GM19099 (cell line): ENCODE data around the gene NKPD1.

Experiments used
- POLR2A ChIP-seq: IDR thresholded peaks from 3 replicates; pipeline ENCODE4 v1.6.1; 2011; ENCODE audit warnings: low read depth; ENCODE audit not compliant: insufficient read length; ENCODE audit errors: extremely low read depth

Gene NKPD1

DNA sequence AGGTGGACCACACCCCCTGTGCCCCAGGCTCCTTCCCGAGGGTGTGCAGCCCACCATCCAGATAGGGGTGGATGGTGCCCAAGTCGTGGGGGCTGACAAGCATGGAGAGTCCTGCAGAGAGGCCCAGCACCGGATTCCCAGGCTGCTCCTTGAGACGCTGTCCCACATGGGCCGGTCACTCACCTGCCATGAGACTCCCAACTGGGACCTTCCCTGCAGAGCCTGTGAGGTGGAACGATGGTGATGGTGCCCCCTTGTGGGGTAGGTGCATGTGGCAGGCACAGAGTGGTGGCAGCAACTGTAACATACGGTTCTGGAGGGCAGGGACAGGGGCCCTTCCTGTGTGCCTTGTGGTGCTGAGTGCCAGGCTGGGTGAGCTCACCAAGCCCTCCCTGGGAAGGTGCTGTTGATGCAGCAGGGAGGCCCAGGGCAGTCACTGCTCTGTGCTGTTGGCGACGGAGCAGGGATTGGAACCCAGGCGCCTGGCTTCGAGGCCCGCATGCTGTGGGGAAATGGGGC is 34.7 kb downstream of the NKPD1 start:
- no peak for TF ChIP-seq POLR2A

DNA sequence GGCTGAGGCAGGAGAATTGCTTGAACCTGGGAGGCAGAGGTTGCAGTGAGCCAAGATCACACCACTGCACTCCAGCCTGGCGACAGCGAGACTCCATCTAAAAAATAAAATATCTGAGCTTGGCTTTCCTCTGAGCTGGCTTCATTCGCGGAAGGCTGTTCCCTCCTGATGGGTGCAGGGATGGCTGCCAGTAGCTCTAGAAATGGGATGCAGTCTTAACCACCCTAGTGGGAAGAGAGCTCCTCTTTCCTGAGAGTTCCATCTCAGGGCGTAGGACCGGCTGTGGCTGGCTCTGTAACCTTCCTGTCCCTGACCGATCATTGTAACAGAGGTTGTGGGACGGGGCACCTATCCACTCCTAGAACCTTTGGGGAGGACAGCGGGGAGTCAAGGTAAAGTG is 35.4 kb downstream of the NKPD1 start:
- no peak for TF ChIP-seq POLR2A

DNA sequence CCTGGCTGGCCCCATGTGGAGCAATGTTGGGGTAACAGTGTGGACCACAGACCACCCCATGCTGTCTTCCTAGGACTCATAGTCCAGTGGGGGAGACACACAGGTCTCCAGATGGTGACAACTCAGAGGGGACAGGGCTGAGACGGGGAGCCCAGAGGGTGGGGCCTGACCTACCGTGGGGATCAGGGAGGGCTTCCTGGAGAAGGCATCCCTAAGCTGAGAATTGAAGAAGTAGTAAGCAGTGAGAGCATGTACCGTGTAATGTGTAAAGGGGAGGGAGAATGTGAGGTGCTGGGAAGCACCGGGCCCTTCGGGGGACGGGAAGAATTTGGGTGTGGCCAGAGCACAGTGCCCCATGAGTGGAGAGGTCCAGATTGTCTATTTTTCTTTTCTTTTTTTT is 36.8 kb downstream of the NKPD1 start:
- no peak for TF ChIP-seq POLR2A

- no peak for TF ChIP-seq POLR2A
Measured at GRCh38 chr19:45123440-45123850, 37.3 kb downstream of the NKPD1 start.

- no peak for TF ChIP-seq POLR2A
Measured at GRCh38 chr19:45122832-45123231, 38.0 kb downstream of the NKPD1 start.

GRCh38 chr19:45121827-45122345 is 38.9 kb downstream of the NKPD1 start:
- no peak for TF ChIP-seq POLR2A

- no peak for TF ChIP-seq POLR2A
Measured at GRCh38 chr19:45119582-45119981, 41.2 kb downstream of the NKPD1 start.

GRCh38 chr19:45118106-45118505 is 42.7 kb downstream of the NKPD1 start:
- TF ChIP-seq POLR2A: no peak

- no peak for TF ChIP-seq POLR2A
Measured at GRCh38 chr19:45117671-45118070, 43.1 kb downstream of the NKPD1 start.

- TF ChIP-seq POLR2A: no peak
Measured at GRCh38 chr19:45117167-45117594, 43.6 kb downstream of the NKPD1 start.

DNA sequence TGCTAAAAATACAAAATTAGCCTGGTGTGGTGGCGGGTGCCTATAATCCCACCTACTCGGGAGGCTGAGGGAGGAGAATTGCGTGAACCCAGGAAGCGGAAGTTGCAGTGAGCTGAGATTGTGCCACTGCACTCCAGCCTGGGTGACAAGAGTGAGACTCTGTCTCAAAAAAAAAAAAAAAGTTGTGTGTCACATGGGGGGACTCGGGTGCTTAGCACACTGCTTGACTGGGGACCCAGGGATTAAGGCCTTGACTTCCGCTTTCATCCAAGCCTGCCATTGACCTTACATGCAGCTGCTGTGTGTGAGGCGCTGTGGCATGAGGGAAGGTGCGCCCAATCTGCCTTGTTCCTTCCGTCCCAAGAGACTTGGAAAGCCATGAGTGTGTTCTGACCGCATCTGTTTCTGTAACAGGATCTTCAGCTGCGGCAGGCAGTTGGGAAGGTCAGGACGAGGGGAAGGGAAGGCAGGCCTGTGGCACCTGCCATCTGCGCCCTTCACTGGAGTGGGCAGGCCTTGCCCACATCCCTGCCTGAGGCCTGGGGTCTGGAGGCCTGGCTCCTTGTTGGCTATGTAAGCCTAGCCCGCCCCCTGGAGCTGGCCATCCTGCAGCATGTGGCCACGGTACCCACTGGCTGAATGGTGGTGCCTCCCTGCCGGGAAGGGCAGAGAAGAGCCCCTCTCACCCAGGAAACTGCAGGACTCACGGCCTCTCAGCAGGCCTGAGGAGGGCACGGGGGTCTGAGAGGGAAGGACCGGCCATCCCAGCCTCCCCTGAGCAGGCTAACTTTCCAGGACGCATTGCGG is 44.8 kb downstream of the NKPD1 start:
- TF ChIP-seq POLR2A: no peak

- no peak for TF ChIP-seq POLR2A
Measured at GRCh38 chr19:45114116-45114515, 46.7 kb downstream of the NKPD1 start.

- no peak for TF ChIP-seq POLR2A
Measured at GRCh38 chr19:45113628-45114027, 47.2 kb downstream of the NKPD1 start.

DNA sequence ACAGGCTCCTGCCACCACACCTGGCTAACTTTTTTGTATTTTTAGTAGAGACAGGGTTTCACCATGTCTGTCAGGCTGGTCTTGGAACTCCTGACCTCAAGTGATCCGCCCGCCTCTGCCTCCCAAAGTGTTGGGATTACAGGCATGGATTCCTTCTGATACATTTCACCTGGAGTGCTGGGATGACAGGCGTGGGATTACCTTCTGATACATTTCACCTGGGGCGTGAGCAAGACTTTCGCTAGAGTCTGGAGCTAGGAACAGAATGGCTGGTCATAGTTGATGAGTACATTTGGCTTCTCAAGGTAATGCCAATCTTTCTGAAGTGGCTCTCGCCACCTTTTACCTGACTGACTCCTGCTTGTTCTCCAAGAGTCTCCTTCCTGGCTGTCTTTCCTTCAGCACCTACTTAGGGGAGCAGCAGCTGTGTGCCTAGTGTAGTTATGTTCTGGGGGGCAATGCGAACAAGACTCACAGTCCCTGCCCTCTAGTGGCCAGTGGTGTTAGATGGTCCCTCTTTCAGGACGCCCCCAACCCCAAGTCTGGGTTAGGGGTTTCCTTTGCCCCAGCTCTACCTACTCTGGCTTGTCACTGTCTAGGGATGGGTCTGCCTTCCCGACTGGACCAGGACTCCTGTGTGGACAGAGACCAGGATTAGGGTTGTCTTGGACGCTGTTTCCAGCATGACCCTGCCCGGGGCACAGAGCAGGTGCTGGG is 48.5 kb downstream of the NKPD1 start:
- TF ChIP-seq POLR2A: no peak
